ENCODE measurements around the gene CREB3. TPM values are rescaled to one million over a fixed set of nuclear protein-coding genes. Genes with fewer than 3 reads are reported as not detected.

The CREB3 gene
- total and polyA plus RNA-seq, 2 experiments from 2014 or later: 20.3 to 32.4 TPM

GRCh38 chr9:35684921-35685320 lies 47.5 kb upstream of the CREB3 start:
- TF ChIP-seq POLR2AphosphoS5 (IDR thresholded peaks at IDR 0.05; ENCODE audit: low read depth) (no peak), CREB1 (CRISPR knock-in tag; IDR thresholded peaks at IDR 0.05; ENCODE audit: low read depth) (no peak), JUNB (IDR thresholded peaks at IDR 0.05; ENCODE audit: unreplicated experiment) (no peak), NANOG (IDR thresholded peaks at IDR 0.05; ENCODE audit: borderline replicate concordance) (no peak), EZH2phosphoT487 (IDR thresholded peaks at IDR 0.05; ENCODE audit: unreplicated experiment) (no peak), ZNF114 (CRISPR knock-in tag; IDR thresholded peaks at IDR 0.05) (no peak), EZH2 (IDR thresholded peaks at IDR 0.05; ENCODE audit: low read depth, unreplicated experiment) (no peak), ZNF331 (CRISPR knock-in tag; IDR thresholded peaks at IDR 0.05; ENCODE audit: low read depth) (no peak), ETS1 (IDR thresholded peaks at IDR 0.05) (no peak), REST (IDR thresholded peaks at IDR 0.05; ENCODE audit: unreplicated experiment) (no peak), CTCF (conservative IDR thresholded peaks at IDR 0.05; ENCODE audit: low read depth in 2 of 2) (no peak), STAT1 (IDR thresholded peaks at IDR 0.05; ENCODE audit: unreplicated experiment) (no peak), ZNF462 (CRISPR knock-in tag; IDR thresholded peaks at IDR 0.05) (no peak)
- H4K20me1 ChIP-seq (replicated peaks; ENCODE audit: insufficient read depth): peaks cover 9% of the 10 kb centered on the region

More at GRCh38 chr9:35684921-35685320, 47.5 kb upstream of the CREB3 start:
- H3K4me3 Mint-ChIP-seq: no peak overlapping the region
- Histone ChIP-seq H3K4me1 (ENCODE audit: insufficient read depth) (peaks cover 28% of the 10 kb centered on the region), H2AFZ (no peak overlapping the region), H3K27ac (ENCODE audit: low read depth) (no peak overlapping the region), H3F3A (replicated peaks; ENCODE audit: low read depth) (peaks cover 22% of the 10 kb centered on the region), H3K79me2 (replicated peaks; ENCODE audit: insufficient read depth) (peaks cover 22% of the 10 kb centered on the region), H3K9me2 (ENCODE audit: insufficient read depth) (no peaks in the 10 kb centered on the region), H3K27me3 (ENCODE audit: insufficient read depth) (no peaks in the 10 kb centered on the region), H3K4me2 (no peak overlapping the region), H3K4me3 (no peak overlapping the region), H3K36me3 (ENCODE audit: insufficient read depth) (peaks cover 26% of the 10 kb centered on the region)
- no peaks in the 10 kb centered on the region for H3K9me3 Mint-ChIP-seq
- no peak for DNase-seq (ENCODE audit: low spot score)
- no peak for ATAC-seq
- no peak overlapping the region for H3K27ac Mint-ChIP-seq
- H3K36me3 Mint-ChIP-seq (ENCODE audit: low read depth): peaks cover 69% of the 10 kb centered on the region
- H3K4me1 Mint-ChIP-seq: peaks cover 43% of the 10 kb centered on the region
- H3K27me3 Mint-ChIP-seq (ENCODE audit: insufficient read depth, low read depth, poor library complexity): peaks cover 10% of the 10 kb centered on the region
